ENCODE data around the gene POLDIP2. TPM values are rescaled to one million over a fixed set of nuclear protein-coding genes. Genes with fewer than 3 reads are reported as not detected.

The POLDIP2 gene
- total and polyA plus RNA-seq, 2 donors from 2014 or later: 84.9 to 174 TPM

DNA sequence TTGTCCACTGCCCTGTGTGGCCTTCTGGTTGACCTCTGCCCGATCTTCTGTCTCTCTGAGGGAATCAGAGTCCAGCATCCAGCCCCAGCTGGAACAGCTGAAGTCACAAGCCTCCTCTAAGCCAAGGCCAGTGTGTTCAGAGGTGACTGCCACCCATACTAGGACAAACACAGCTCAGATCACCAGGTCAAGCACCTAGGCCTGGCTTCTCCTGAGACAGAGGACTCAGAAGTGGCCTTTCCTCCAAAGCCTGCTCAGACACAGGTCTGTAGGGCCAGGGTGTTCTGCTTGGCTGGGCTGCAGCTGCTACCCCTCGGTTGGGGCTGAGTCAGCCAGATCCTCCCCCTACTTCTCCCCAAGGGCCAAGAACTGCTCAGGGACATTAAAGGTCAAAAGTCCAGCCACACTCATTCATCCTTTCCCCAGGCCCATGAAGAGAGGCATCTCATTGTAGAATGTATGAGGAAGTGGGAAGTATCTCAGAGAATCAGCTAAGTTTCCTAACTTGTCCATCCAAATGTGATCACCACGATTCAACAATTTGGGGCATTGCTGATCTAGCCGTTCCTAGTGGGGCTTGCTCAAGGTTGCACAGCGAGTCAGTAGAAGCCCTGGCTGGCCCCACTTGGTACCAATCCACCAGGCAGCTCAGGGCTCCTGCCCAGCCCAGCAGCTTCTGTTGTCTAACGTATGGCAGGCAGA lies 41.1 kb upstream of the POLDIP2 start:
- Histone ChIP-seq H3K27me3 (ENCODE audit: control insufficient read depth, insufficient read depth, low read length) (no peaks in the 10 kb centered on the region), H3K36me3 (ENCODE audit: control insufficient read depth in 2 of 3, insufficient read depth in 3 of 3, low read length in 3 of 3) (peaks cover 0 to 5% (median 2%) of the 10 kb centered on the region in 3 donors), H3K4me3 (ENCODE audit: low read length in 3 of 3) (no peak overlapping the region), H3K27ac (ENCODE audit: low read depth in 2 of 2, low read length in 2 of 2) (peak overlapping the region; percentile 51 to 57), H3K9me3 (ENCODE audit: control insufficient read depth in 2 of 3, insufficient read depth in 1 of 3, low read length in 3 of 3) (no peaks in the 10 kb centered on the region), H3K4me1 (ENCODE audit: control insufficient read depth in 2 of 3, insufficient read depth in 2 of 3, low read depth in 1 of 3, low read length in 3 of 3) (peaks cover 0 to 18% (median 4%) of the 10 kb centered on the region in 3 donors), H3K9ac (ENCODE audit: low read length in 3 of 3) (peak overlapping the region in 1 of 3 donors; percentile 40)
- FAIRE-seq (no peak), DNase-seq (peak in 3 of 5 donors; percentile 27 to 51 (median 31))
- intact Hi-C loops (cut with DNase I): no loop called here
- TF ChIP-seq CTCF (IDR thresholded peaks at IDR 0.05; ENCODE audit: borderline replicate concordance, extremely low read depth, insufficient read depth): no peak

DNA sequence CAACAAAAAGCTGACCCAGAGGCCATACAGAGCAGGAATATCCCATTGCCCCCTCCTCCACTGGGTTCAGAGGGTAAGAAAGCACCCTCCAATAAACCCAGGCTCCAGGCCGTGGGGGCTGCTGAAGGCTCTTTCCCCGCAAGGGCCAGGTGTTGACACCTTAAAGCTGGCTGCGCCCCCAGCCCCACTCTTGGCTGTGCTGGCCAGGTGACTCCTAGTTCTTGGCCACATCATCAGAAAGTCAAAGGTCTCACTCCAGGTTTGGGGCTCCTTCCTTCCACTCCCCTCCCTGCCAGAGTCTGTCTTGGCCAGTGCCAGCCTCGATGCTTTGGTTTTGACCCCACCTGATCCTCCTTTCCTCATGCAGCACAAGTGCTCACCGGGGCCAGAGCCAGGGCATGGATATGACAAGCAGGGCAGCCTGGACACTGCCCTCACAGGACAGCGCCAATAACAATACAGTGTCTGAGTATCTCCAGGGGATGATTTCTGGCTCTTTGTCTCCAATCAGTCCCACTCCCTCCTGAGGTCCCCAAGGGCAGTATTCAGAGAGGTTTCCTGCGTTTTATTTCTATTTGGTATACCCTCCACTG lies 40.5 kb upstream of the POLDIP2 start:
- peaks cover 0 to 5% (median 4%) of the 10 kb centered on the region in 3 donors for H3K36me3 ChIP-seq (ENCODE audit: control insufficient read depth in 2 of 3, insufficient read depth in 3 of 3, low read length in 3 of 3)
- FAIRE-seq: no peak
- no peak for TF ChIP-seq CTCF (IDR thresholded peaks at IDR 0.05; ENCODE audit: borderline replicate concordance, extremely low read depth, insufficient read depth)
- H3K27me3 ChIP-seq (ENCODE audit: control insufficient read depth, insufficient read depth, low read length): no peaks in the 10 kb centered on the region
- DNase-seq: no peak
- no peaks in the 10 kb centered on the region for H3K9me3 ChIP-seq (ENCODE audit: control insufficient read depth in 2 of 3, insufficient read depth in 1 of 3, low read length in 3 of 3)
- H3K27ac ChIP-seq (ENCODE audit: low read depth in 2 of 2, low read length in 2 of 2): peak overlapping the region; percentile 51 to 57
- intact Hi-C loops (cut with DNase I): no loop called here
- peak overlapping the region in 1 of 3 donors; percentile 40 for H3K9ac ChIP-seq (ENCODE audit: low read length in 3 of 3)
- no peak overlapping the region for H3K4me3 ChIP-seq (ENCODE audit: low read length in 3 of 3)
- peaks cover 0 to 18% (median 4%) of the 10 kb centered on the region in 3 donors for H3K4me1 ChIP-seq (ENCODE audit: control insufficient read depth in 2 of 3, insufficient read depth in 2 of 3, low read depth in 1 of 3, low read length in 3 of 3)

DNA sequence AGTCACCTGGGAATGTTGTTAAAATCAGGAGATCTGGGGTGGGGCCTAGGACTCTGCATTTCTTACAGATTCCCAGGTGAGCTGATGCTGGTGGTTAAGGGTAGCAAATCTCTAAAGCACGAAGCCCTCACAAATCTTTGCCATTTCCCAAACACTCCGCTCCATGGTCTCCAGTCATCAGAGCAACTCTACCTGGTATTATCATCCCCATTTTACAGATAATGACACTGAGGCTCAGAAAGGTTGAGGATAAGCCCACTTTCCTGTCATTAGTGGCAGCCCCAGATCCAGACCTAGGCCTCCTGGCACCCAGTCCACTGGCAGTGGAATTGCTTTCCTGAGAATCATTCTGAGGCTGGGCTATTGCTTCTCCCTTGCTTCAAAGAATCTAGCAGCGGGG lies 39.9 kb upstream of the POLDIP2 start:
- Histone ChIP-seq H3K4me1 (ENCODE audit: control insufficient read depth in 2 of 3, insufficient read depth in 2 of 3, low read depth in 1 of 3, low read length in 3 of 3) (peaks cover 0 to 18% (median 4%) of the 10 kb centered on the region in 3 donors), H3K9me3 (ENCODE audit: control insufficient read depth in 2 of 3, insufficient read depth in 1 of 3, low read length in 3 of 3) (no peaks in the 10 kb centered on the region), H3K36me3 (ENCODE audit: control insufficient read depth in 2 of 3, insufficient read depth in 3 of 3, low read length in 3 of 3) (peaks cover 0 to 5% (median 4%) of the 10 kb centered on the region in 3 donors), H3K27me3 (ENCODE audit: control insufficient read depth, insufficient read depth, low read length) (no peaks in the 10 kb centered on the region), H3K9ac (ENCODE audit: low read length in 3 of 3) (no peak overlapping the region), H3K27ac (ENCODE audit: low read depth in 2 of 2, low read length in 2 of 2) (no peak overlapping the region), H3K4me3 (ENCODE audit: low read length in 3 of 3) (no peak overlapping the region)
- intact Hi-C loops (cut with DNase I): no loop called here
- TF ChIP-seq CTCF (IDR thresholded peaks at IDR 0.05; ENCODE audit: borderline replicate concordance, extremely low read depth, insufficient read depth): no peak
- FAIRE-seq (no peak), DNase-seq (no peak)

Measured in kidney (tissue), 14 donors.